Spleen (tissue), 11 donors: ENCODE measurements around the gene KCNJ3. TPM values are rescaled to one million over a fixed set of nuclear protein-coding genes. Genes with fewer than 3 reads are reported as not detected.

Source experiments
- DNase-seq: peaks from one replicate; pipeline ENCODE4 v3.0.0-alpha.2; 2020
- H3K27ac ChIP-seq, 8 donors: fragments of 200-600 bp; sonication (generic) in 7 of 8; 1 replicate in 4 of 8; 2 replicates in 4 of 8; pipeline versions ENCODE4 v1.5.0 to v1.8.0; 2016 to 2021; ENCODE audit warnings: inconsistent platforms in 4 of 8, mild to moderate bottlenecking in 4 of 8, moderate library complexity in 1 of 8
- H3K27me3 ChIP-seq, 7 donors: fragments of 200-600 bp; sonication (generic) in 6 of 7; replicated peaks in 1 of 7; 1 replicate in 4 of 7; 2 replicates in 3 of 7; pipeline versions ENCODE4 v1.5.0 to v1.8.0; 2016 to 2021; ENCODE audit warnings: inconsistent platforms in 3 of 7, mild to moderate bottlenecking in 1 of 7
- H3K36me3 ChIP-seq, 6 donors: fragments of 200-600 bp; sonication (generic) in 5 of 6; 1 replicate in 4 of 6; 2 replicates in 2 of 6; pipeline versions ENCODE4 v1.5.0 to v1.8.0; 2016 to 2021; ENCODE audit warnings: inconsistent platforms in 2 of 6
- H3K4me1 ChIP-seq, 6 donors: fragments of 200-600 bp; sonication (generic) in 5 of 6; 1 replicate in 3 of 6; 2 replicates in 3 of 6; pipeline versions ENCODE4 v1.5.0 to v1.8.0; 2016 to 2021; ENCODE audit warnings: inconsistent platforms in 3 of 6
- H3K4me3 ChIP-seq, 8 donors: fragments of 200-600 bp; sonication (generic) in 7 of 8; 1 replicate in 4 of 8; 2 replicates in 4 of 8; pipeline versions ENCODE4 v1.5.0 to v1.8.0; 2016 to 2021; ENCODE audit warnings: inconsistent platforms in 4 of 8, mild to moderate bottlenecking in 4 of 8, moderate library complexity in 2 of 8
- H3K9me3 ChIP-seq, 8 donors: fragments of 200-600 bp; sonication (generic) in 7 of 8; 1 replicate in 4 of 8; 2 replicates in 4 of 8; pipeline versions ENCODE4 v1.5.0 to v1.8.0; 2016 to 2021; ENCODE audit warnings: inconsistent platforms in 4 of 8
- POLR2A ChIP-seq, 3 donors: fragments of 450-650 bp; IDR thresholded peaks; one replicate each; pipeline ENCODE4 v1.5.1; 2017; ENCODE audit warnings: antibody characterized with exemption in 3 of 3, mild to moderate bottlenecking in 1 of 3
- POLR2AphosphoS5 ChIP-seq, 3 donors: sonication (generic); formaldehyde crosslinking; IDR thresholded peaks; one replicate each; pipeline ENCODE4 v1.5.1; 2017; ENCODE audit warnings: antibody characterized with exemption in 3 of 3
- WGBS, 5 donors: extraction: QIAGEN DNeasy Blood & Tissue Kit in 3 of 5; methylation state at CpG; one replicate each; pipeline versions ENCODE4 v1.1.5 to v1.1.7; 2013 to 2018; 5-methylcytosine and 5-hydroxymethylcytosine counted together
- intact Hi-C: fragments of 100-400 bp; cut with DNase I; formaldehyde crosslinking; loops from one replicate; pipeline ENCODE4 v1.15.0; 2023; ENCODE audit warnings: low total_unique reads
- polyA plus RNA-seq, 3 donors: library from polyadenylated mRNA; stranded (reverse); fragments of 200-250 nt; gene quantifications; one replicate each; pipeline ENCODE4 v1.2.1, GENCODE V29; 2013
- total RNA-seq, 7 donors: library from RNA; depleted of rRNA in 3 of 7; stranded (reverse); fragments of >200 nt in 3 of 7; fragmentation: NEBNext Ultra II Directional in 4 of 7; extraction: Animal tissue kit (Norgen Biotek cat#: 25700) in 4 of 7; gene quantifications; one replicate each; pipeline versions ENCODE4 v1.1.0 to v1.2.1, GENCODE V29; 2016 to 2021
- TF ChIP-seq, protein P1 (sequence below), 11 experiments: fragments of 200-600 bp in 7 of 11; fragments of 450-650 bp in 4 of 11; sonication (generic) in 4 of 11; IDR thresholded peaks in 8 of 11; conservative IDR thresholded peaks in 3 of 11; 1 replicate in 7 of 11; 2 replicates in 4 of 11; pipeline versions ENCODE4 v1.4.0 to v1.8.0; 2016 to 2021; ENCODE audit warnings: antibody characterized with exemption in 11 of 11, inconsistent platforms in 4 of 11, mild to moderate bottlenecking in 1 of 11
- donor health status: healthy with polysubstance abuse.
- donor health status: DM: no; HTN: no; CAD: no; lungs with moderate emphysema.
- donor health status: DM: no; HTN: no; CAD: no.
- donor health status: Bipolar disorder and iron deficiency.
- donor health status: healthy.
- donor health status: DM: no; HTN: no; CAD: no.
- donor health status: DM: yes; HTN: yes; CAD: no.

Gene KCNJ3
- total and polyA plus RNA-seq, 10 donors, result 0.12 to 2.4 (median 0.98) TPM

DNA sequence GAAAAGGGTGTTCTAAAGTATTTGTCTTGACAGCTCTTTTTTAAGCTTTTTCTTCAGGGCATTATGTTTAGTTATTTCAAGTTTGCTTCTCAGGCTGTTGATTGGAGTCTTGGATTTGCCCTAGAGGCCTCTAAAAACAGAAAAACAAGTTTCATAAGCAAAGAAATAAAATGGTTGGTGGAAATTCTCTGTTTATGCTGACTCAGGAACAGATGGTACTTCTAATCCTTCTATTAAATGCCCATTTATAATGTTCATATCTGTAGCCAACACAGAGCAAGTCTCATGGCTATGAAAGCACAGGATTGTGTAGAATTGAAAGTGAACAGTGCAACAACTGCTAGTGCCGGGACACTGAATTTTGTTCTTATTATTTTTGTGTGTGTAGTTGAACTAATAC lies 60.4 kb downstream of the KCNJ3 start:
- Histone ChIP-seq H3K4me3 (no peak overlapping the region), H3K27me3 (no peaks in the 10 kb centered on the region), H3K27ac (no peak overlapping the region), H3K36me3 (no peaks in the 10 kb centered on the region), H3K4me1 (no peaks in the 10 kb centered on the region), H3K9me3 (peaks cover 0 to 7% (median 0%) of the 10 kb centered on the region in 8 donors)
- 92 to 94% (median 93%) methylated on average over 1 of the region's 1 CpG for WGBS, 5 donors
- intact Hi-C loops, result no loop called here
- TF ChIP-seq POLR2AphosphoS5 (IDR thresholded peaks at IDR 0.05), result no peak
- TF ChIP-seq POLR2A (IDR thresholded peaks at IDR 0.05), result no peak
- TF ChIP-seq, protein P1, sequence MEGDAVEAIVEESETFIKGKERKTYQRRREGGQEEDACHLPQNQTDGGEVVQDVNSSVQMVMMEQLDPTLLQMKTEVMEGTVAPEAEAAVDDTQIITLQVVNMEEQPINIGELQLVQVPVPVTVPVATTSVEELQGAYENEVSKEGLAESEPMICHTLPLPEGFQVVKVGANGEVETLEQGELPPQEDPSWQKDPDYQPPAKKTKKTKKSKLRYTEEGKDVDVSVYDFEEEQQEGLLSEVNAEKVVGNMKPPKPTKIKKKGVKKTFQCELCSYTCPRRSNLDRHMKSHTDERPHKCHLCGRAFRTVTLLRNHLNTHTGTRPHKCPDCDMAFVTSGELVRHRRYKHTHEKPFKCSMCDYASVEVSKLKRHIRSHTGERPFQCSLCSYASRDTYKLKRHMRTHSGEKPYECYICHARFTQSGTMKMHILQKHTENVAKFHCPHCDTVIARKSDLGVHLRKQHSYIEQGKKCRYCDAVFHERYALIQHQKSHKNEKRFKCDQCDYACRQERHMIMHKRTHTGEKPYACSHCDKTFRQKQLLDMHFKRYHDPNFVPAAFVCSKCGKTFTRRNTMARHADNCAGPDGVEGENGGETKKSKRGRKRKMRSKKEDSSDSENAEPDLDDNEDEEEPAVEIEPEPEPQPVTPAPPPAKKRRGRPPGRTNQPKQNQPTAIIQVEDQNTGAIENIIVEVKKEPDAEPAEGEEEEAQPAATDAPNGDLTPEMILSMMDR (IDR thresholded peaks at IDR 0.05 in 8 of 11, conservative IDR thresholded peaks at IDR 0.05 in 3 of 11), result no peak
- DNase-seq, result no peak

DNA sequence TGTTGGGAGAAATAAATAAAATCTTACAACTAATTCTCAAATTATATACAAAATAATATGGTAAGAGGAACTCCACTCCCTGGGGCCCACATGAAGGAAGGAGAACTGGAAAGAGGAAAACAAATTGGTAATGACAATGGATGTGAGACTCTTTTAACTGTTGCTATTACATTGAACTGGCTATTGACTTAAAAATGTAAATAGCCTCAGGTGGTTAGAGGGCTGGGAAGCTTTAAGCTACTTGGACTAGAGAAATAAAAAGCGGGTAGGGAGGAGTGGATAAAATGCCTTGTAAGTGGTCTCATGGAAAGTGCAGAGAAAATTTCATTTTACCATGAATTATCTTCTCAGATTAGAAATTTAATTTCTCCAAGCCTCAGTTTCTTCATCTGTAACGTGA lies 64.1 kb downstream of the KCNJ3 start:
- no peak overlapping the region for H3K4me3 ChIP-seq
- no peak overlapping the region for H3K27ac ChIP-seq
- no peaks in the 10 kb centered on the region for H3K27me3 ChIP-seq
- intact Hi-C loops, result no loop called here
- H3K9me3 ChIP-seq, result peaks cover 0 to 7% (median 0%) of the 10 kb centered on the region in 8 donors
- no peaks in the 10 kb centered on the region for H3K36me3 ChIP-seq
- DNase-seq, result no peak
- 64 to 84% (median 72%) methylated on average over 2 of the region's 2 CpGs for WGBS, 5 donors
- TF ChIP-seq, protein P1 (IDR thresholded peaks at IDR 0.05 in 8 of 11, conservative IDR thresholded peaks at IDR 0.05 in 3 of 11), result no peak
- TF ChIP-seq POLR2A (IDR thresholded peaks at IDR 0.05), result no peak
- TF ChIP-seq POLR2AphosphoS5 (IDR thresholded peaks at IDR 0.05), result no peak
- no peaks in the 10 kb centered on the region for H3K4me1 ChIP-seq

GRCh38 chr2:154771664-154772284 lies 73.3 kb downstream of the KCNJ3 start:
- TF ChIP-seq POLR2AphosphoS5 (IDR thresholded peaks at IDR 0.05), result no peak
- no peak for TF ChIP-seq POLR2A (IDR thresholded peaks at IDR 0.05)
- TF ChIP-seq, protein P1 (IDR thresholded peaks at IDR 0.05 in 8 of 11, conservative IDR thresholded peaks at IDR 0.05 in 3 of 11), result no peak
- no peaks in the 10 kb centered on the region for H3K36me3 ChIP-seq
- 78 to 92% (median 88%) methylated on average over 4 of the region's 4 CpGs for WGBS, 5 donors
- no peaks in the 10 kb centered on the region for H3K9me3 ChIP-seq
- H3K27ac ChIP-seq, result no peak overlapping the region
- H3K4me3 ChIP-seq, result no peak overlapping the region
- intact Hi-C loops, result no loop called here
- no peaks in the 10 kb centered on the region for H3K27me3 ChIP-seq
- H3K4me1 ChIP-seq, result no peaks in the 10 kb centered on the region
- no peak for DNase-seq

DNA sequence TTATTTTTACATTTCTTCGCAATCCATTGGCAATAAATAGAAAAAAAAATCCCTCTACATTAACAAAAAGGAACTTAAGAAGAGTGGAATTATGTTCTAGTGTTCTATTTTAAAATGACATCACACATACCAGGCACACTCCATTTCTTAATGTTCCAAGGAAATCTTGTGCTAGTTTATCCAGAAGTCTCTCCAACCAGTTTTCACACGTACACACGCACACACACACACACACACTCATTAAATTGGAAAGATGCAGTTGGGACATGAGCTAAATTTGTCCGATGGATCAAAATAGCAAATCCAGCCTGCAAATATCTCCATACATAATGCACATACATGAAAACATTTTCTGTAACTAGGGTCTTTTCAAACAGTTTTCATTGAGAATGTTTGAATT lies 78.3 kb downstream of the KCNJ3 start:
- intact Hi-C loops, result no loop called here
- Histone ChIP-seq H3K27ac (no peak overlapping the region), H3K4me3 (no peak overlapping the region), H3K27me3 (no peaks in the 10 kb centered on the region), H3K4me1 (no peaks in the 10 kb centered on the region), H3K36me3 (no peaks in the 10 kb centered on the region), H3K9me3 (no peaks in the 10 kb centered on the region)
- TF ChIP-seq POLR2A (IDR thresholded peaks at IDR 0.05), result no peak
- TF ChIP-seq, protein P1 (IDR thresholded peaks at IDR 0.05 in 8 of 11, conservative IDR thresholded peaks at IDR 0.05 in 3 of 11), result no peak
- TF ChIP-seq POLR2AphosphoS5 (IDR thresholded peaks at IDR 0.05), result no peak
- 75 to 92% (median 82%) methylated on average over 4 of the region's 4 CpGs for WGBS, 5 donors
- DNase-seq, result no peak
